Measurements from ENCODE around the gene DUOX2.
"Not testable (repeated sequence)": the region's sequence is repeated elsewhere in the genome, so short reads cannot be mapped to it uniquely, and the experiment has no call there.

Gene DUOX2

GRCh38 chr15:45138814-45139765, 25.1 kb upstream of the DUOX2 start:
- no peak for DNase-seq

- no peak for DNase-seq
Observed at GRCh38 chr15:45137703-45138102, 23.7 kb upstream of the DUOX2 start.

GRCh38 chr15:45136378-45136764, 22.4 kb upstream of the DUOX2 start:
- DNase-seq: no peak

- DNase-seq: not testable (repeated sequence)
Observed at GRCh38 chr15:45135705-45136377, 21.9 kb upstream of the DUOX2 start.

GRCh38 chr15:45134682-45135604, 21.0 kb upstream of the DUOX2 start:
- no peak for DNase-seq

- DNase-seq: no peak
Observed at GRCh38 chr15:45134046-45134445, 20.1 kb upstream of the DUOX2 start.

- DNase-seq: no peak
Observed at GRCh38 chr15:45133561-45133920, 19.6 kb upstream of the DUOX2 start.

- no peak for DNase-seq
Observed at GRCh38 chr15:45132844-45133560, 19.0 kb upstream of the DUOX2 start.

GRCh38 chr15:45131510-45131909, 17.5 kb upstream of the DUOX2 start:
- no peak for DNase-seq

GRCh38 chr15:45130291-45131000, 16.5 kb upstream of the DUOX2 start:
- DNase-seq: no peak

GRCh38 chr15:45129651-45130129, 15.7 kb upstream of the DUOX2 start, which contains the start of the genes DUOX1 and DUOXA1:
Gene DUOX1, plus strand, starts transcription at chr15:45129994. Its CDS starts 1,973 bp downstream, at chr15:45131967.
Gene DUOXA1, minus strand, starts transcription at chr15:45129879. Its CDS starts 6,865 bp downstream, at chr15:45123014.
- no peak for DNase-seq

GRCh38 chr15:45128971-45129639, 15.1 kb upstream of the DUOX2 start:
- DNase-seq: no peak

- no peak for DNase-seq
Observed at GRCh38 chr15:45126535-45127158, 12.7 kb upstream of the DUOX2 start.

GRCh38 chr15:45123397-45123796, 9.4 kb upstream of the DUOX2 start:
- no peak for DNase-seq

- DNase-seq: no peak
Observed at GRCh38 chr15:45122719-45123118, 8.7 kb upstream of the DUOX2 start.

GRCh38 chr15:45121706-45122417, 7.9 kb upstream of the DUOX2 start:
- no peak for DNase-seq

GRCh38 chr15:45121020-45121419, 7.0 kb upstream of the DUOX2 start:
- no peak for DNase-seq

GRCh38 chr15:45120081-45120972, 6.4 kb upstream of the DUOX2 start:
- no peak for DNase-seq

Measured in cortex of kidney (tissue), 1 donor.